ENCODE measurements around the gene TRMT5.

The TRMT5 gene

GRCh38 chr14:60980811-60981632, at the start of gene TRMT5, which contains the start of gene SLC38A6:
Gene TRMT5 (minus strand): TSS chr14:60981079. CDS start chr14:60980973, 106 bp downstream.
Gene SLC38A6 (plus strand): TSS chr14:60981245. CDS start chr14:60981278, 33 bp downstream.
- DNase-seq (ENCODE audit: low read depth in 2 of 2), result peak; percentile 82 to 83

DNA sequence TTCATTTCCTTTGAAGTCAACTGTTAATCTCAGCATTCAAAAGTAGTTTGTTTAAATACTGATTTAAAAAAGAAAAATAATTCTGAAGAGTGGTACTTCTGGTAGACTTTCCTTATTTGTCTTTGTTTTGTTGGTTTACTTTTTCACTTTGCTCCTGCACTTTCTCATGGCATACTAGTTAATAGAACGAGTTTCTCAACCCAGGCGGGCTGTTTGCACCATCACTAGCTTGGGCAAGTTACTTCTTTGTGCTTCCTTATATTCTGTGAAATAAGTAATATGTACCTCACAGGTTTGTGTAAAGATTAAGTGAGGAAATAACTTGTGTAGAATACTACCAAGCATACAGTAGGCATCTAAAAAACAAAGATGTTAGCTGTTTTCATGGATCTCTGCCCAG, 45.6 kb upstream of the TRMT5 start:
- no peak for DNase-seq (ENCODE audit: low read depth in 2 of 2)

GRCh38 chr14:61025251-61026223, 44.7 kb upstream of the TRMT5 start:
- peak; percentile 6 to 8 for DNase-seq (ENCODE audit: low read depth in 2 of 2)

- no peak for DNase-seq (ENCODE audit: low read depth in 2 of 2)
Measured at GRCh38 chr14:61019537-61019936, 38.7 kb upstream of the TRMT5 start.

- DNase-seq (ENCODE audit: low read depth in 2 of 2), result no peak
Measured at GRCh38 chr14:61003571-61003970, 22.7 kb upstream of the TRMT5 start.

DNA sequence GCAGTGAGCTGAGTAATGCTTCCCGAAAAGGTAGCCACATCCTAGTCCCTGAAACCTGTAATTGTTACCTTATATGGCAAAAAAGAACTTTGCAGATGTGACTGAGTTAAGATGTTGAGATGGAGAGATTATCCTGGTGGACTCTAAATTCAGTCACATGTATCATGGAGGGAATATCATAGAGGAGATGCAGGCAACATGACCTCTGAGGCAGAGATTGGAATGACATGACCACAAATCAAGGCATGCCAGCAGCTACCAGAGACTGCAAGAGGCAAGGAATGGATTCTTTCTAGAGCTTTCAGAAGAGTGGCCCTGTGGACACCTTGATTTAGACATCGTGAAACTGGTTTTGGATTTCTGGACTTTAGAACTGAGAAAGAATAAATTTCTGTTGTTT, 18.7 kb upstream of the TRMT5 start:
- DNase-seq (ENCODE audit: low read depth in 2 of 2), result no peak

DNA sequence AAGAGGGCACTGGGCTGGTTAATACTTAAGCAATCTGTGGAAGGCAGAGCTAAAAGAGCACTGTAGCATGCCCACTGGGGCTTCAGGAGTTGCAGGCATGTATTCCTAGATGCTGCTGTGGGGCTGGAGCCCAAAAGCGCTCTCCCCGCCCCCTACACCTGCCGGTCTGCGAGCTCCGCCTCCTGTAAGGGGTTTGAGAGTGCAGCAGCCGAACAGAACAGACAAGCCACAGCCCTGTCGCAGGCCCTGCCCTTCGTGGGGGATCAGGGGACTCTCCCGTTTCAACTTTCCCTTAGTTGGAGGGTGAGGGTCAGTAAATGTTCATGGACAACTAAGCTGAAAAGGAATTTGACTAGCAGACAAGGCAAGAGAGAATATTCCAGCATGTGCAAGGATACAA, 17.7 kb upstream of the TRMT5 start:
- no peak for DNase-seq (ENCODE audit: low read depth in 2 of 2)

GRCh38 chr14:60989599-60989998, 8.7 kb upstream of the TRMT5 start:
- DNase-seq (ENCODE audit: low read depth in 2 of 2), result no peak

DNA sequence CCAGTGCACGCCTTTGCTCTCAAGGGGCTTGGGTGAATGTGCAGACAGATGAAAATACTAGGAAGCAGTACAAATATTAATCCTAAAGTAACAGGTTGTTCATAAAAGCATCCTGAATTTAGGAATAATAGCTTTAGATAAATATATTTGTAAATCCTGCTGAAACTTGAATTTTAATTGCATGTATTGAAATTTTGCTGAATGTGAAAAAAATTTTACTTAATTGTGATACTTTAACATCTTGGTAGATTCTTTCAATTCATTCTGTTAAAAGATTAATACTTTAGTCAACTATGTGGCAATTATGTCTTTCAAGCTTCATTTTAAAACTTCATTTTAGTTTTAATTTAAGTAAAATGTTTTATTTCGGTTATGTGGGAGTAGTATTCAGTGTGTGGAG, 5.6 kb upstream of the TRMT5 start:
- no peak for DNase-seq (ENCODE audit: low read depth in 2 of 2)

DNA sequence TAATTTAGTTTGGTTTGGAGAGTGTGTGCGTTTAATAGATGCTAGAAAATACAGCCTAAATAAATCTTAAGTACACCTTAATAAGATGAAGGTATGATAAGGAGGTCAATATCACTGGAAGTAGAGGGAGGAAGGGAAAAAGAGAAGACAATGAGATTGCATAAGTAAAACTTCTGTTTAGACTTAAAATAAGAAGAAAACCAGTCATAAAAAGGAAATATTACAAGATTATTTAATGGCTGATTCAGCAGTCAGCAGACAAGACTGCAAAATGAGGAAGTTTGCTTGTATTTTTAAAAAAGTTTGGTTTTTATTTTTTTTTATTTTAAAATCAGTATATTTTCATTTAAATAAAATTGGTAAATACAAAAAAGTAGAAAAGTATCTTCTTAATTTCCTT, 3.3 kb upstream of the TRMT5 start:
- no peak for DNase-seq (ENCODE audit: low read depth in 2 of 2)

DNA sequence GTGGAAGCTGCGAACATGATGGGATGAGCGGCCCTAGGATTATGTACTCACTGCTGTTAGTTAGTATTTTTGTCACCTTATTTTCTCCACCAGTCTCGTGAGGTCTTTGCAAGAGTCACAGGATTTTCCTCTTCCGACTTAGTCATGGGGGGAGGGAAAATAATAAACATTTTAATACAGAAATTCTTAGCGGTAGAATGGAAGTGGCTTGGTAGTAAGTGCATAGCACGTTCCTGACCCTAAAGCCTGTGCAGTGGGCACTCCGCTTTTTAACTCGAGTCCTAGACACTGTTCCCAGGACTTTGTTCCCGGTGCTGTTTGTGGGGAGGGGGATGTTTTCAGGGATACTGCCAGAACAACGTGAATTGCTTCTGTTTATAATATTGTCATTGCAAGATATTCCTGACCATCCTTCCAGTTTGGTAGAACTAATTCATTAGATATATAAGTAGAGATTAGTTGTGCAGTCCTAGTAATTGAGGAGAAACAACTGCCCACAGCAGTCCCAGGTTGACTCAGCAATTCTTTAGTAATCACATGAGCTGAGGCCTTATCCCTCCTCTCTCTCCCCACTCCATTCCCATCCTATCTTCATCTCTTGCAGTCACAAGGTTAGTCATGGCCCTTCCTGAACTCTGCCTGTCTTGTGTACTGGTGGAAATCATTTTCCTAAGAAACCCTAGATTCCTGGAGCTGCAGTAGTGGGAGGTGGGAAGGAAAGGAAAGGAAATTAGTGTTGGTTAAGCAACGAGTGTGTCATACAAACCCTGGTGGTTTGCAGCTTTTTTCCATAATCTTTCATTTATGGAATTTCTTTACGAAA, 965 bp upstream of the TRMT5 start:
- DNase-seq (ENCODE audit: low read depth in 2 of 2), result no peak

- no peak for DNase-seq (ENCODE audit: low read depth in 2 of 2)
Measured at GRCh38 chr14:60977847-60978246, 3.0 kb downstream of the TRMT5 start.

GRCh38 chr14:60975551-60975950, 5.3 kb downstream of the TRMT5 start:
- DNase-seq (ENCODE audit: low read depth in 2 of 2), result no peak

GRCh38 chr14:60974090-60974651, 6.7 kb downstream of the TRMT5 start:
- no peak for DNase-seq (ENCODE audit: low read depth in 2 of 2)

DNA sequence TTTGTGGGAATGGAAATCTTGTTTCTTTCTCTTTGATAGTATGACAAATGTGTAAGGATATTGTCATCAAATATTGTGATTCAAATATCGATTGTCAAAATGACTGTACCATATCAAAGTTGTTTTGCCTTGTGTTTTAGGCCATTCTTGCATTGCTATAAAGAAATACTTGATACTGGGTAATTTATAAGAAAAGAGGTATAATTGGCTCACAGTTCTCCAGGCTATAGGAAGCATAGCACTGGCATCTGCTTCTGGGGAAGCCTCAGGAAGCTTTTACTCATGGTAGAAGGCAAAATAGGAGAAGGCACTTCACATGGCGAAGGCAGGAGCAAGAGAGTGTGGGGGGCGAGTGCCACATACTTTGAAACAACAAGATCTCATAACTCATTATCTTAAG, 7.8 kb downstream of the TRMT5 start:
- DNase-seq (ENCODE audit: low read depth in 2 of 2), result no peak

DNA sequence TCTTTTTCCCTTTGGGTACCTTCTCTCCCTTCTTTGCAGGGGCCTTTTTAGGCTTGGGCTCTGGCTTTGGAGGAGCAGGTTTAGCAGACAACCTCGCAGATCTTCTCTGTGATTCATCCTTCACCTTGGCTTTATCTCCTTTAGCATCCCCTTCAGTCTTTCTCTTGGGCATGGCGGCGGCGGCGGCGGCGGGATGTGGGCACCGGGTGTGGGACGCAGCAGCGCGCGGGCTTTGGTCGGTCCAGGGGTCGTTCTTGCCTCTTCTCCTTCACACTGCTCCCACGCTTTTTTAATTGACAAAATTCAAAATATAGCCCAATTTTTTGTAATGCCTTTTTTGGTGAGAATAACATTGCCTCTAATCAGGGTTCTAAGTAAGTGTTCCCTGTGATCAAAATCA, 8.6 kb downstream of the TRMT5 start:
- no peak for DNase-seq (ENCODE audit: low read depth in 2 of 2)

DNA sequence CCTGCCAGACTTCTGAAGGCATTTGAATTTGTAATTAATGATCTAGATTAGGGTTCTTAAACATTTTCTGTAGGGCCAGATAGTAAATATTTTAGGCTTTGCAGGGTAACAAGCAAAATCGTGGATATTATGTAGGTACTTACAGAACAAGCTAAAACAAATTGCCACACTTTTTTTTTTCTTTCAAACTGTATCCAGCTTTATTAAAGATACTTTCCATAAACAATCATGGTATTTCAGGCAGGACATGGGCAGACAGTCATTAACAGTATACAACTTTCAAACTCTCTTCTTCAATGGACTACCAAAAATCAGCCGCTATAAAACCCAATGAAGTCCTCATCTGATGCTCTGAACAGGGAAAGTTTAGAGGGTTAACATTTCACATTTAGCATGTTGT, 9.6 kb downstream of the TRMT5 start:
- DNase-seq (ENCODE audit: low read depth in 2 of 2), result no peak

- no peak for DNase-seq (ENCODE audit: low read depth in 2 of 2)
Measured at GRCh38 chr14:60970146-60970545, 10.7 kb downstream of the TRMT5 start.

- DNase-seq (ENCODE audit: low read depth in 2 of 2), result no peak
Measured at GRCh38 chr14:60968671-60969070, 12.2 kb downstream of the TRMT5 start.

GRCh38 chr14:60968099-60968498, 12.8 kb downstream of the TRMT5 start:
- DNase-seq (ENCODE audit: low read depth in 2 of 2), result no peak

- no peak for DNase-seq (ENCODE audit: low read depth in 2 of 2)
Measured at GRCh38 chr14:60965402-60965801, 15.5 kb downstream of the TRMT5 start.
